Panc1 (cell line): ENCODE measurements around the gene JAZF1.

Experiments
- POLR2AphosphoS5 ChIP-seq: IDR thresholded peaks from 2 replicates; pipeline ENCODE4 v1.6.1; 2012; ENCODE audit warnings: mild to moderate bottlenecking, low read depth, low read length, moderate library complexity
- SIN3A ChIP-seq: IDR thresholded peaks from 2 replicates; pipeline ENCODE4 v1.6.1; 2012; ENCODE audit warnings: low read depth, mild to moderate bottlenecking, low read length, moderate library complexity, borderline replicate concordance; ENCODE audit not compliant: insufficient read depth
- TF ChIP-seq, protein P1 (sequence below): fragments of 450-650 bp; IDR thresholded peaks from 2 replicates; pipeline ENCODE4 v1.5.1; 2017; ENCODE audit warnings: mild to moderate bottlenecking
- TF ChIP-seq, protein P2 (sequence below), 2 experiments: IDR thresholded peaks; 2 replicates each; pipeline ENCODE4 v1.6.1; 2011 to 2012; ENCODE audit warnings: low read depth in 2 of 2, control low read depth in 1 of 2, low read length in 1 of 2, mild to moderate bottlenecking in 1 of 2, moderate library complexity in 1 of 2; ENCODE audit not compliant: insufficient read depth in 1 of 2

- TF ChIP-seq, protein P1, sequence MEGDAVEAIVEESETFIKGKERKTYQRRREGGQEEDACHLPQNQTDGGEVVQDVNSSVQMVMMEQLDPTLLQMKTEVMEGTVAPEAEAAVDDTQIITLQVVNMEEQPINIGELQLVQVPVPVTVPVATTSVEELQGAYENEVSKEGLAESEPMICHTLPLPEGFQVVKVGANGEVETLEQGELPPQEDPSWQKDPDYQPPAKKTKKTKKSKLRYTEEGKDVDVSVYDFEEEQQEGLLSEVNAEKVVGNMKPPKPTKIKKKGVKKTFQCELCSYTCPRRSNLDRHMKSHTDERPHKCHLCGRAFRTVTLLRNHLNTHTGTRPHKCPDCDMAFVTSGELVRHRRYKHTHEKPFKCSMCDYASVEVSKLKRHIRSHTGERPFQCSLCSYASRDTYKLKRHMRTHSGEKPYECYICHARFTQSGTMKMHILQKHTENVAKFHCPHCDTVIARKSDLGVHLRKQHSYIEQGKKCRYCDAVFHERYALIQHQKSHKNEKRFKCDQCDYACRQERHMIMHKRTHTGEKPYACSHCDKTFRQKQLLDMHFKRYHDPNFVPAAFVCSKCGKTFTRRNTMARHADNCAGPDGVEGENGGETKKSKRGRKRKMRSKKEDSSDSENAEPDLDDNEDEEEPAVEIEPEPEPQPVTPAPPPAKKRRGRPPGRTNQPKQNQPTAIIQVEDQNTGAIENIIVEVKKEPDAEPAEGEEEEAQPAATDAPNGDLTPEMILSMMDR: no peak
- TF ChIP-seq, protein P2, sequence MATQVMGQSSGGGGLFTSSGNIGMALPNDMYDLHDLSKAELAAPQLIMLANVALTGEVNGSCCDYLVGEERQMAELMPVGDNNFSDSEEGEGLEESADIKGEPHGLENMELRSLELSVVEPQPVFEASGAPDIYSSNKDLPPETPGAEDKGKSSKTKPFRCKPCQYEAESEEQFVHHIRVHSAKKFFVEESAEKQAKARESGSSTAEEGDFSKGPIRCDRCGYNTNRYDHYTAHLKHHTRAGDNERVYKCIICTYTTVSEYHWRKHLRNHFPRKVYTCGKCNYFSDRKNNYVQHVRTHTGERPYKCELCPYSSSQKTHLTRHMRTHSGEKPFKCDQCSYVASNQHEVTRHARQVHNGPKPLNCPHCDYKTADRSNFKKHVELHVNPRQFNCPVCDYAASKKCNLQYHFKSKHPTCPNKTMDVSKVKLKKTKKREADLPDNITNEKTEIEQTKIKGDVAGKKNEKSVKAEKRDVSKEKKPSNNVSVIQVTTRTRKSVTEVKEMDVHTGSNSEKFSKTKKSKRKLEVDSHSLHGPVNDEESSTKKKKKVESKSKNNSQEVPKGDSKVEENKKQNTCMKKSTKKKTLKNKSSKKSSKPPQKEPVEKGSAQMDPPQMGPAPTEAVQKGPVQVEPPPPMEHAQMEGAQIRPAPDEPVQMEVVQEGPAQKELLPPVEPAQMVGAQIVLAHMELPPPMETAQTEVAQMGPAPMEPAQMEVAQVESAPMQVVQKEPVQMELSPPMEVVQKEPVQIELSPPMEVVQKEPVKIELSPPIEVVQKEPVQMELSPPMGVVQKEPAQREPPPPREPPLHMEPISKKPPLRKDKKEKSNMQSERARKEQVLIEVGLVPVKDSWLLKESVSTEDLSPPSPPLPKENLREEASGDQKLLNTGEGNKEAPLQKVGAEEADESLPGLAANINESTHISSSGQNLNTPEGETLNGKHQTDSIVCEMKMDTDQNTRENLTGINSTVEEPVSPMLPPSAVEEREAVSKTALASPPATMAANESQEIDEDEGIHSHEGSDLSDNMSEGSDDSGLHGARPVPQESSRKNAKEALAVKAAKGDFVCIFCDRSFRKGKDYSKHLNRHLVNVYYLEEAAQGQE (IDR thresholded peaks at IDR 0.05; ENCODE audit: insufficient read depth in 1 of 2, low read depth in 2 of 2, low read length in 1 of 2): no peak
- TF ChIP-seq POLR2AphosphoS5: no peak
- TF ChIP-seq SIN3A: no peak
Observed at GRCh38 chr7:28055161-28055544, 125.4 kb downstream of the JAZF1 start.
